ENCODE data around the gene NAA10.

NAA10 gene

DNA sequence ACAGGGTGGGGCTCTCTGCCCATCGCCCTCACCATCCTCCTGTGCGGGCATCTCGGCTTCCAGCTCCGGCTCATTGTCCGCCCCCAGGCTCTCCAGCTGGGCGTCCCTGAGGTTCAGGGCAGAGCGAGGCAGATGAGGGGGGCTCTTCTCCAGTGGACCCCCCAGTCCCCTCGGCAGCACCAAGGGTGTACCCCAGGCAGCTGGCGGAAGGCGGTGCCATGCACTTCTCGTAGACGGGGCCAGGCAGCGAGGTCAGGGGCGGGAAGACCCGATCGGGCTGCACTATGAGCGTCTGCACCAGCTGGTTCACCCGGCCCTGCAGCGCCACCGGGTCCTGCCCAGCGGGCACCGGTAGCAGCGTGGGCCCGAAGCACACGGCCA lies 24.9 kb downstream of the NAA10 start:
- H3K36me3 Mint-ChIP-seq, result peaks cover 8% of the 10 kb centered on the region
- no peaks in the 10 kb centered on the region for H3K9me3 Mint-ChIP-seq
- no peak overlapping the region for H3K4me3 Mint-ChIP-seq
- no peak for ATAC-seq (ENCODE audit: low read depth)
- peaks cover 5% of the 10 kb centered on the region for H3K4me1 Mint-ChIP-seq
- no peak overlapping the region for H3K27ac Mint-ChIP-seq
- H3K27me3 Mint-ChIP-seq, result no peaks in the 10 kb centered on the region
- no peak for DNase-seq (ENCODE audit: low spot score in 2 of 2)

DNA sequence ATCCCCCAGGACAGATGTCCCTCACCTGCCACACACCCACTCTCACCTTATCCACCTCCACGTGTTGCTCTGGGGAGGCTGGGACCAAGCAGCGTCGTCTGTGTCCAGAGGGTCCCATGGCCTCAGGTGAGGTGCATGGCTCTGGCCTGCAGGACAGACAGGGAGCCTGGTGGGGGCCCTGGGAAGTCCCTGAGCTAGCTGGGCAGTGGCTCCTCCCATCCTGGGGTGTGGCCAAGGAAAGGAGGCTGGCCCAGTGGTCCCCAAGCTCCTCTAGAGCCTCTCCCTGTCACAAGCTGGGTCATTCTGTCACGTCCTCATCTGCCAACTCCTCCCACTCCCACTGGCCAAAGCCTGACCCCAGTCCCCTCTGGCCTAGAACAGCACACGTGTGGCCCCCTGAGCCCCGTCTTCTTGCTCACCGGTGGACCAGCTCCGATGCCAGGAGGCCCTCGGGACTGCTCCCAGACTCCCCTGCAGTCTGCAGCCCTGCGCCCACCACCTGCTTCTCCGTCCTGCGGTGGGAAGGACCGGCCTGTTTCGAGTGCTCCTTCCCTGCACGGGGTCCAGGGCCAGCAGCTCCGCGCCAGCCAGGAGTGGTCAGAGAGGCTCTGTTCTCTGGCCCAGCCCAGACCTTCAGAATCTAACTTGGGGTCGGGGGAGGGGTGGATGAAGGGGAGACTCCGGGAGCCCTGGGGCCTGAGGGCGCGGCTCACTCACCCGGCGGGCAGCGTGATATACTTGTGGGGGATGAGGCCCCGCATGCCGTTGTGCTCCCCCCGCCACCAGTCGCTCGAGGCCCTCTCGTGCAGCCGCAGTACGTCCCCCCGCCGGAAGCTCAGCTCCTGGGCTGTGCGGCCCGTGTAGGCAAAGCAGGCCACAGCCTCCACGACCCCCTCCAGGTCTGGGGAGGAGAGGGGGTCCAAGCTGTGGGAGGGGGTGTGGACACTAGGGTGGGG lies 25.5 kb downstream of the NAA10 start:
- H3K9me3 Mint-ChIP-seq, result no peaks in the 10 kb centered on the region
- no peak overlapping the region for H3K4me3 Mint-ChIP-seq
- peaks cover 8% of the 10 kb centered on the region for H3K36me3 Mint-ChIP-seq
- no peak for DNase-seq (ENCODE audit: low spot score in 2 of 2)
- no peak overlapping the region for H3K27ac Mint-ChIP-seq
- peak; percentile 47 for ATAC-seq (ENCODE audit: low read depth)
- no peaks in the 10 kb centered on the region for H3K27me3 Mint-ChIP-seq
- H3K4me1 Mint-ChIP-seq, result peaks cover 7% of the 10 kb centered on the region

DNA sequence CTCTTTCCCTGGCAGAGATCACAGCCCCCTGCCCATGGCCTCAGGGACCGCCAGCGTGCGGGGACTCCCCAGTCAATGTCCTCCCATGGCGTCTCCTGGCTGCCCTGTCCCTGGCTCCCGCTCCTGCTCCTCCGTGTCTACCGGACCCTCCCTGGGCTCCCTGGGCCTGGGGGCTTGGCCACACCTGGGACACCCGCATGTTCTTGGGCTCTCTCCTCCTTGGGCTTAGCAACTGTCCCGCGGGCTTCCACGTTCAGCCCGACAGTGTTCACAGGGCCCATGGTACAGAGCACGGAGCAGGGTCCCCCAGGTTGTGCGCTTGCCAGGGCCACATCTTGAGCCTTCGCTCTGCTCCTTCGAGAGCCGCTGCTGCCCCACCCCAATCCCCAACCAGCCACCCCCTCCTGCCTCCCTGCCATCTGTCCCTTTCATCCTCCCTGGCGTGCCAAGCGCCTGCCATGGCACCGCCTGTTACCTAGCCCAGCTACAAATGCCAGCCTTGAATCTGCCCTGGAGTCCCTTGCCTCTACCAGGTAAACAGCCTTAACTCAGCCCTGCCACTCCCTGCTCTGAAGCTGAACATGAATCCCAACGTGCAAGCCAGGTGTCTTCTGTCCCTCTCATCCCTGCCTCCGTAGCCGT lies 26.5 kb downstream of the NAA10 start:
- ATAC-seq (ENCODE audit: low read depth), result no peak
- Mint-ChIP-seq H3K27me3 (no peaks in the 10 kb centered on the region), H3K36me3 (peaks cover 6% of the 10 kb centered on the region), H3K4me1 (peaks cover 14% of the 10 kb centered on the region), H3K4me3 (no peak overlapping the region), H3K27ac (no peak overlapping the region), H3K9me3 (no peaks in the 10 kb centered on the region)
- DNase-seq (ENCODE audit: low spot score in 2 of 2), result no peak

DNA sequence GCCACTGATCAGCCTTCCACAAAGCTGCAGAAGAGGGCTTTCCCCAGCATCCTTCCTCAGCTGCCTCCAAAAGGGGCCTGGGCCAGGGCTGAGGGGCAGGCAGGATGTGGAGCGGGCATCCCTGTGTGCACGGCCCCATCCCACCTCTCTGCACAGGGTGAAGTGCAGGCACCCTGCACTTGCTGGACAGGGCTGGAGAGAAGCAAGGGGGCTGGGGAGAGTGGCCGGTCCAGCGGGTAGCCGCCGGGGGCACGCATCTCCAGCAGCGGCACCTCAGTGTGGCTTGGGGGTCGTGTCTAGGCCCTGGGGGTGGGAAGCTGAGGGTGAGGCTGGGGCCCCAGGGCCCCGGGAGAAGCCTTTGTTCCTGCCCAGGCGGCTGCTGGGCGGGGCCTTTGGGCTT lies 27.4 kb downstream of the NAA10 start:
- Mint-ChIP-seq H3K9me3 (no peaks in the 10 kb centered on the region), H3K4me3 (no peak overlapping the region), H3K4me1 (peaks cover 22% of the 10 kb centered on the region), H3K27ac (no peak overlapping the region), H3K36me3 (peaks cover 6% of the 10 kb centered on the region), H3K27me3 (no peaks in the 10 kb centered on the region)
- no peak for DNase-seq (ENCODE audit: low spot score in 2 of 2)
- ATAC-seq (ENCODE audit: low read depth), result no peak

DNA sequence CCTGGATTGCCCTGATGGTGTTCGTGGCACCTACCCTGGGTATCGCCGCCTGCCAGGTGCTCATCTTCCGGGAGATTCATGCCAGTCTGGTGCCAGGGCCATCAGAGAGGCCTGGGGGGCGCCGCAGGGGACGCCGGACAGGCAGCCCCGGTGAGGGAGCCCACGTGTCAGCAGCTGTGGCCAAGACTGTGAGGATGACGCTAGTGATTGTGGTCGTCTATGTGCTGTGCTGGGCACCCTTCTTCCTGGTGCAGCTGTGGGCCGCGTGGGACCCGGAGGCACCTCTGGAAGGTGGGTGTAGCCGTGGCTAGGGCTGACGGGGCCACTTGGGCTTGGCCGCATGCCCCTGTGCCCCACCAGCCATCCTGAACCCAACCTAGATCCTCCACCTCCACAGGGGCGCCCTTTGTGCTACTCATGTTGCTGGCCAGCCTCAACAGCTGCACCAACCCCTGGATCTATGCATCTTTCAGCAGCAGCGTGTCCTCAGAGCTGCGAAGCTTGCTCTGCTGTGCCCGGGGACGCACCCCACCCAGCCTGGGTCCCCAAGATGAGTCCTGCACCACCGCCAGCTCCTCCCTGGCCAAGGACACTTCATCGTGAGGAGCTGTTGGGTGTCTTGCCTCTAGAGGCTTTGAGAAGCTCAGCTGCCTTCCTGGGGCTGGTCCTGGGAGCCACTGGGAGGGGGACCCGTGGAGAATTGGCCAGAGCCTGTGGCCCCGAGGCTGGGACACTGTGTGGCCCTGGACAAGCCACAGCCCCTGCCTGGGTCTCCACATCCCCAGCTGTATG lies 28.5 kb downstream of the NAA10 start:
- Mint-ChIP-seq H3K4me3 (no peak overlapping the region), H3K9me3 (no peaks in the 10 kb centered on the region), H3K27ac (no peak overlapping the region), H3K4me1 (peaks cover 27% of the 10 kb centered on the region), H3K27me3 (no peaks in the 10 kb centered on the region), H3K36me3 (peaks cover 2% of the 10 kb centered on the region)
- DNase-seq (ENCODE audit: low spot score in 2 of 2) (no peak), ATAC-seq (ENCODE audit: low read depth) (no peak)

DNA sequence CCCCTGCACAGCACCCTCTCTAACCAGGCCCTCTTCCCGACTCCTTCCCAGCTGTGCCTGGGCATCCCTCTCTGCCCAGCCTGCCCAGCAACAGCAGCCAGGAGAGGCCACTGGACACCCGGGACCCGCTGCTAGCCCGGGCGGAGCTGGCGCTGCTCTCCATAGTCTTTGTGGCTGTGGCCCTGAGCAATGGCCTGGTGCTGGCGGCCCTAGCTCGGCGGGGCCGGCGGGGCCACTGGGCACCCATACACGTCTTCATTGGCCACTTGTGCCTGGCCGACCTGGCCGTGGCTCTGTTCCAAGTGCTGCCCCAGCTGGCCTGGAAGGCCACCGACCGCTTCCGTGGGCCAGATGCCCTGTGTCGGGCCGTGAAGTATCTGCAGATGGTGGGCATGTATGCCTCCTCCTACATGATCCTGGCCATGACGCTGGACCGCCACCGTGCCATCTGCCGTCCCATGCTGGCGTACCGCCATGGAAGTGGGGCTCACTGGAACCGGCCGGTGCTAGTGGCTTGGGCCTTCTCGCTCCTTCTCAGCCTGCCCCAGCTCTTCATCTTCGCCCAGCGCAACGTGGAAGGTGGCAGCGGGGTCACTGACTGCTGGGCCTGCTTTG lies 29.2 kb downstream of the NAA10 start:
- H3K4me3 Mint-ChIP-seq, result no peak overlapping the region
- peaks cover 32% of the 10 kb centered on the region for H3K4me1 Mint-ChIP-seq
- H3K27me3 Mint-ChIP-seq, result no peaks in the 10 kb centered on the region
- H3K27ac Mint-ChIP-seq, result no peak overlapping the region
- no peak for DNase-seq (ENCODE audit: low spot score in 2 of 2)
- H3K9me3 Mint-ChIP-seq, result no peaks in the 10 kb centered on the region
- ATAC-seq (ENCODE audit: low read depth), result no peak
- peaks cover 2% of the 10 kb centered on the region for H3K36me3 Mint-ChIP-seq

DNA sequence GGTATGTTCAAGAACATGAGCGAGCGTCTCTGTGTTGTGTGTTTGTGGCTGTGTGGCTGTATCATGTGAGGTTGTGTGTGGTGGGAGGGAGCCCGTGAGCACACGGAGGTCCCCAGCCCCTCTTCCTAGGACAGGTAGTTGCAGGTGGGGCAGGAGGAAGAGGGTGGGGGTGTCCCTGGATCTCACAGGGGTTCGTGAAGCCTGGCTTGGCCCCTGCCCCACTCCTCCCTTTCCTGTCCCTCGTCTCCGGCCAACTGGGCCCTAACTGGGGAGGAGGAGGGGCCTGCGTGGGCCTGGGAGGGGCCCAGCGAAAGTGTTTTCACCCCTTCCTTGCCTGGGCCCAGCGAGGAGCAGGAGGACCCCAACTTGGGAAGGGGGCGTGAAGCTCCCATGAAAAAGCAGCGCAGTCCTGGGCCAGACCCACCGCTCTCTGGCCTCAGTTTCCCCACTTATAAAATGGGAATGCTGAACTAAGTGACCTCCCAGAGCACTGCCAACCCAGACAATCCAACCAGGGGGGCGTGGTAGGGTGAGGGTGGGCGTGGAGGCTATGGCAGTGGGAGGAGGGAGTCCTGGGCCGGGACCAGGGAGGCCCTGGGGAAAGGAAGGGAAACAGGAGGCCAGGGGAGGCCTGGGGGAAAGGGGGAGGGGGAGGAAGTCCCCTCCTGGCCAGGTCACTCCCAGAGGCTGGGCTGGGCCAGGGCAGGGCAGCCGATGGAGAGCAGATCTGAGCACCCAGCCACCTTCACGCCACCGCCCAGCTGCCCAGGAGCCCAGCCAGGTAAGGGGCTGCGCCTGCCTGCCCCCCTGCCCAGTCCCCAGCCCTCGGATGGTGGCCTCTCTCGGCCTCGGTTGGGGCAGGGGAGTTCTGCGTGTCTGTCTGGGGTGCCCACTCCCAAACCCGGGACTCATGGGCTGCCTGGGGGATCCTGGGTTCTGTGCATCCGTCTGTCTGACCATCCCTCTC lies 30.6 kb downstream of the NAA10 start, which contains the start of gene AVPR2:
AVPR2 (plus strand) TSS at position 683 of the 967 bp plus-strand sequence. CDS start 473 bp downstream, outside the sequence.
- DNase-seq (ENCODE audit: low spot score in 2 of 2) (no peak), ATAC-seq (ENCODE audit: low read depth) (peak; percentile 19)
- H3K36me3 Mint-ChIP-seq, result peaks cover 2% of the 10 kb centered on the region
- H3K4me3 Mint-ChIP-seq, result peak within 1 kb of the TSS; percentile 75
- peak within 1 kb of the TSS; percentile 82 for H3K27ac Mint-ChIP-seq
- H3K4me1 Mint-ChIP-seq, result peaks cover 32% of the 10 kb centered on the region
- no peaks in the 10 kb centered on the region for H3K9me3 Mint-ChIP-seq
- H3K27me3 Mint-ChIP-seq, result no peaks in the 10 kb centered on the region

DNA sequence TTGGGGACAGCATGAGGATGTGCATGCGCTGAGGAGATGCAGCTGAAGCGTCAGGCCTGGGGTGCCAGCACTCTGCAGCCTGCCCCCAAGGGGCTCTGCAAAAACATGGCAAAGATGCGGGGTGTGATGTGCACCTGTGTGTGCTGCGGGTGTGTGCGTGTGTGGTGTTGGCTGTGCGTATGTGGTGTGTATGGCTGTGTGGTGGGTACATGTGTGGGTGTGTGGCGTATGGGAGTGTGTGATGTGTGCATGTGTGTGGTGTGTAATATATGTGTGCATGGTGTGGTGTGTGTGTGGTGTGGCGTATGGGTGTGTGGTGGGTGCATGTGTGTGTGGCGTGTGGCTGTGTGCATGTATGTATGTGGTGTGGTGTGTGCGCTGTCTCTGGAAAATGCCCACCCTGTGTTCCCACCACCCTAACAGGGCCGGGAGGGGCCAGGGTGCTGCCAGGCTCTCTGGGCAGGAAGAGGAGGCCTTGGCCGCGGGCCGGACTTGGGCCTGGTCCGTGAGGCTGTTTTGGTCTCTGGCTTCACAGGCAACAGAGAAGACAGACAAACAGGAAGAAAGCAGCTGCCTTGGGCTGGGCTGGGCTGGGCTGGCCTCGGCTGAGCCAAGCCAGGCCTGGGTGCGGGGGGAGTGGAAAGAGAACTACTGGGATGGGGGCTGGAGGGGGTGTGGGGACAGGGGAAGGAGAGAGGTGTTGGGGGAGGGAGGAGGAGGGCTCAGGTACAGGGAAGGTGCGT lies 31.4 kb downstream of the NAA10 start:
- no peaks in the 10 kb centered on the region for H3K27me3 Mint-ChIP-seq
- no peaks in the 10 kb centered on the region for H3K9me3 Mint-ChIP-seq
- DNase-seq (ENCODE audit: low spot score in 2 of 2) (no peak), ATAC-seq (ENCODE audit: low read depth) (peak; percentile 2)
- peak overlapping the region; percentile 82 for H3K27ac Mint-ChIP-seq
- H3K4me1 Mint-ChIP-seq, result peaks cover 32% of the 10 kb centered on the region
- H3K36me3 Mint-ChIP-seq, result peaks cover 2% of the 10 kb centered on the region
- H3K4me3 Mint-ChIP-seq, result peak overlapping the region; percentile 75

DNA sequence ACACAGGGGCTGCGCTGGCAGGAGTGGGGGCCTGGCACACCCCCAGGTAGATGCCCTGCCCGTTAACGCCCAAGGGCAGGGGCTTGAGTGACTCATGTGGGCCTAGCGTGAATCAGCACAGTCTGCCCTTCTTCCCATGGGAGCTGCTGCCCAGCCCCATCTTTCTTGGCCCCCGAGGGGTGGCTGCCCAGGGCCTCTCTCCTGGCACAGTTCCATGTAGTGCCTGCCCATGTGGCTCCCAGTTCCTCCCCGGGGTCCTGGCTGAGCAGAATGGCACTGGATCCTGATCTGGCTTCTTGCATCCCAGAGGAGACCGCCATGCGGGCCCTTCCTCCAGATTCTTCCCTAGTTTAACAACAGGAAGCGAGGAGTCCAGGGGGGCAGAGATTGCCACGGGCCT lies 32.5 kb downstream of the NAA10 start:
- H3K4me1 Mint-ChIP-seq, result peaks cover 33% of the 10 kb centered on the region
- H3K36me3 Mint-ChIP-seq, result peaks cover 2% of the 10 kb centered on the region
- no peaks in the 10 kb centered on the region for H3K27me3 Mint-ChIP-seq
- H3K4me3 Mint-ChIP-seq, result no peak overlapping the region
- ATAC-seq (ENCODE audit: low read depth) (no peak), DNase-seq (ENCODE audit: low spot score in 2 of 2) (no peak)
- no peaks in the 10 kb centered on the region for H3K9me3 Mint-ChIP-seq
- H3K27ac Mint-ChIP-seq, result no peak overlapping the region

DNA sequence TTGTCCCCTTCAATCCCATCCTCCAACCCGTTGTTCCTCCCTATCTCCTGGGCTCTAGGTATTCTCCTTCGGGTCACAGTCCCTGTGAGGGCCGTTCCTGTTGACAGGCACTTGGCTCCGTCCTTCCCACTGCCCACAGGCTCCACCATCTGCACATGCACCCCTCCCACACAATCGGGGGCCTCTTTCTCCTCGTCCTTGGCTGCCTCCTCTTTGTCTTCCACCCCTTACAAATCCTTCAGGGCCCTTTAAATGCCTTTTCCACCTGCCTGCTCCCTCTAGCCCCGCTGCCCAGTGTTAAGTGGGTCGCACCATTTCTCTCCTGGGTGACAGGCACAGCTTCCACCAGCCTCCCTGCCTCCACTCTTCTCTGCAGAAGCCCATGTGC lies 33.1 kb downstream of the NAA10 start:
- DNase-seq (ENCODE audit: low spot score in 2 of 2) (no peak), ATAC-seq (ENCODE audit: low read depth) (no peak)
- no peaks in the 10 kb centered on the region for H3K27me3 Mint-ChIP-seq
- peaks cover 33% of the 10 kb centered on the region for H3K4me1 Mint-ChIP-seq
- peak overlapping the region; percentile 90 for H3K27ac Mint-ChIP-seq
- peaks cover 2% of the 10 kb centered on the region for H3K36me3 Mint-ChIP-seq
- peak overlapping the region; percentile 77 for H3K4me3 Mint-ChIP-seq
- H3K9me3 Mint-ChIP-seq, result no peaks in the 10 kb centered on the region

DNA sequence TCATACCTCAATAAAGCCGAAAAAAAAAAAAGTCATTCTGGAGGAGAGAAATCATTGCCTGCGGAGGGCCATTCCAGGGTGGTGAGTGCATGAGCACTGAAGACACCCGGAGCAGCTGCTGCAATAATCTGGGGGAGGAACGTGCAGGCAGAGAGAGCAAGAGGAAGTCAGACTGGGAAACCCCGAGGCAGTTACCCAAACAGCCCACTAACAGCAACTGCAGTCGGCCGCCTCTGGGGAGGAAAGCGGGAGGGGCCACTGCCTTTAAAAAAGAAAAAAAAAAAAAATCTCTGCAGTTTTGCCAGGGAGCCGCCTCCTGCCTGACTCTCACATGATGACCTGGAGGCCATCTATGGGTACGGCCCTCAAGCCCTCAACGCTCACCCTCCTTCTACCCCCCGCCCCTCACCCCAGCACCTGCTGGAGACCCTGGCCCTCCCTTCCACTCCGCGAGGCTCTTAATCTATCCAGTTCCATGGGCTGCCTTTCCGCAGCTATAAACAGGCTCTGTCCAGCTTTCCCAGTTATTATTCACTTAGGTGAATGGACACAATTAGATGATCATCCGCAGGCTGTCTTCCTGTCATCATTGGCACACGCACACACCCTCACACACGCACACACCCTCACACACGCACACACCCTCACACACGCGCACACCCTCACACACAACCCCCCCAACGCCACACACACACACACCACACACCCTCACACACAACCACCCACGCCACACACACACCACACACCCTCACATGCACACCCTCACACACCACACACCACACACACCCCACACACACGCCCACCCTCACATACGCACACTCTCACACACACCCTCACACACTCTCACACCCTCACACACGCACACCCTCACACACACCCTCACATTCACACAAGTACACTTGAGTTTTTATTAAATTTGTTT lies 33.7 kb downstream of the NAA10 start:
- Mint-ChIP-seq H3K27me3 (no peaks in the 10 kb centered on the region), H3K36me3 (peaks cover 2% of the 10 kb centered on the region), H3K4me1 (peaks cover 33% of the 10 kb centered on the region), H3K9me3 (no peaks in the 10 kb centered on the region), H3K4me3 (peak overlapping the region; percentile 77), H3K27ac (peak overlapping the region; percentile 90)
- peak in 1 of 2 donors; percentile 61 for DNase-seq (ENCODE audit: low spot score in 2 of 2)
- peak; percentile 93 for ATAC-seq (ENCODE audit: low read depth)
